Measurements from ENCODE around the gene NUMB. TPM values are rescaled to one million over a fixed set of nuclear protein-coding genes. Genes with fewer than 3 reads are reported as not detected.
A peak's percentile ranks its signal among the peaks of the same experiment; 100 is the strongest.
"Not testable (repeated sequence)": the region's sequence is repeated elsewhere in the genome, so short reads cannot be mapped to it uniquely, and the experiment has no call there.

The NUMB gene
- total RNA-seq, 1 donor from 2014 or later: 53.4 TPM

- DNase-seq (ENCODE audit: low spot score): no peak
- no peaks in the 10 kb centered on the region for H3K27me3 Mint-ChIP-seq (ENCODE audit: insufficient read depth)
- H3K4me3 Mint-ChIP-seq: no peak overlapping the region
- peaks cover 4% of the 10 kb centered on the region for H3K36me3 Mint-ChIP-seq (ENCODE audit: low read depth)
- intact Hi-C loops (cut with micrococcal nuclease): no loop called here
- no peaks in the 10 kb centered on the region for H3K9me3 Mint-ChIP-seq
- no peaks in the 10 kb centered on the region for H3K4me1 Mint-ChIP-seq (ENCODE audit: low read depth)
- H3K27ac Mint-ChIP-seq: no peak overlapping the region
These were observed 92.6 kb downstream of the NUMB start for GRCh38 chr14:73365727-73366126.

GRCh38 chr14:73364559-73364958, 93.8 kb downstream of the NUMB start:
- intact Hi-C loops (cut with micrococcal nuclease): no loop called here
- DNase-seq (ENCODE audit: low spot score): no peak
- no peak overlapping the region for H3K27ac Mint-ChIP-seq
- H3K36me3 Mint-ChIP-seq (ENCODE audit: low read depth): peaks cover 4% of the 10 kb centered on the region
- H3K9me3 Mint-ChIP-seq: no peaks in the 10 kb centered on the region
- H3K4me3 Mint-ChIP-seq: no peak overlapping the region
- H3K4me1 Mint-ChIP-seq (ENCODE audit: low read depth): no peaks in the 10 kb centered on the region
- H3K27me3 Mint-ChIP-seq (ENCODE audit: insufficient read depth): no peaks in the 10 kb centered on the region

- intact Hi-C loops (cut with micrococcal nuclease): no loop called here
- Mint-ChIP-seq H3K4me3 (no peak overlapping the region), H3K27ac (no peak overlapping the region), H3K27me3 (ENCODE audit: insufficient read depth) (no peaks in the 10 kb centered on the region), H3K36me3 (ENCODE audit: low read depth) (peaks cover 5% of the 10 kb centered on the region), H3K9me3 (no peaks in the 10 kb centered on the region), H3K4me1 (ENCODE audit: low read depth) (no peaks in the 10 kb centered on the region)
- DNase-seq (ENCODE audit: low spot score): no peak
These were observed 98.9 kb downstream of the NUMB start for GRCh38 chr14:73359445-73359844.

GRCh38 chr14:73358187-73358586, 100.2 kb downstream of the NUMB start:
- intact Hi-C loops (cut with micrococcal nuclease): no loop called here
- Mint-ChIP-seq H3K9me3 (no peaks in the 10 kb centered on the region), H3K4me1 (ENCODE audit: low read depth) (no peaks in the 10 kb centered on the region), H3K27me3 (ENCODE audit: insufficient read depth) (no peaks in the 10 kb centered on the region), H3K27ac (no peak overlapping the region), H3K36me3 (ENCODE audit: low read depth) (peaks cover 3% of the 10 kb centered on the region), H3K4me3 (no peak overlapping the region)
- no peak for DNase-seq (ENCODE audit: low spot score)

GRCh38 chr14:73349091-73349490, 109.3 kb downstream of the NUMB start:
- H3K4me3 Mint-ChIP-seq; H3K4me1 Mint-ChIP-seq (ENCODE audit: low read depth); DNase-seq (ENCODE audit: low spot score); H3K36me3 Mint-ChIP-seq (ENCODE audit: low read depth); H3K9me3 Mint-ChIP-seq; H3K27ac Mint-ChIP-seq; intact Hi-C loops (cut with micrococcal nuclease); H3K27me3 Mint-ChIP-seq (ENCODE audit: insufficient read depth): not testable (repeated sequence)

GRCh38 chr14:73344319-73344718, 114.0 kb downstream of the NUMB start:
- no peaks in the 10 kb centered on the region for H3K9me3 Mint-ChIP-seq
- intact Hi-C loops (cut with micrococcal nuclease): no loop called here
- no peak overlapping the region for H3K4me3 Mint-ChIP-seq
- DNase-seq (ENCODE audit: low spot score): no peak
- H3K36me3 Mint-ChIP-seq (ENCODE audit: low read depth): no peaks in the 10 kb centered on the region
- no peaks in the 10 kb centered on the region for H3K4me1 Mint-ChIP-seq (ENCODE audit: low read depth)
- no peak overlapping the region for H3K27ac Mint-ChIP-seq
- no peaks in the 10 kb centered on the region for H3K27me3 Mint-ChIP-seq (ENCODE audit: insufficient read depth)

GRCh38 chr14:73342670-73343069, 115.7 kb downstream of the NUMB start:
- H3K4me3 Mint-ChIP-seq: no peak overlapping the region
- DNase-seq (ENCODE audit: low spot score): no peak
- peaks cover 3% of the 10 kb centered on the region for H3K36me3 Mint-ChIP-seq (ENCODE audit: low read depth)
- H3K4me1 Mint-ChIP-seq (ENCODE audit: low read depth): peaks cover 6% of the 10 kb centered on the region
- intact Hi-C loops (cut with micrococcal nuclease): no loop called here
- no peaks in the 10 kb centered on the region for H3K9me3 Mint-ChIP-seq
- no peak overlapping the region for H3K27ac Mint-ChIP-seq
- no peaks in the 10 kb centered on the region for H3K27me3 Mint-ChIP-seq (ENCODE audit: insufficient read depth)

GRCh38 chr14:73339846-73340595, 118.3 kb downstream of the NUMB start:
- Mint-ChIP-seq H3K27ac (no peak overlapping the region), H3K27me3 (ENCODE audit: insufficient read depth) (no peaks in the 10 kb centered on the region)
- intact Hi-C loops (cut with micrococcal nuclease): no loop called here

GRCh38 chr14:73339206-73339605, 119.1 kb downstream of the NUMB start:
- H3K4me1 Mint-ChIP-seq (ENCODE audit: low read depth): peaks cover 6% of the 10 kb centered on the region
- no peak overlapping the region for H3K27ac Mint-ChIP-seq
- intact Hi-C loops (cut with micrococcal nuclease): no loop called here

More at GRCh38 chr14:73339846-73340595, 118.3 kb downstream of the NUMB start:
- no peaks in the 10 kb centered on the region for H3K9me3 Mint-ChIP-seq
- DNase-seq (ENCODE audit: low spot score): no peak
- H3K4me1 Mint-ChIP-seq (ENCODE audit: low read depth): peaks cover 6% of the 10 kb centered on the region
- H3K36me3 Mint-ChIP-seq (ENCODE audit: low read depth): peaks cover 4% of the 10 kb centered on the region
- no peak overlapping the region for H3K4me3 Mint-ChIP-seq

GRCh38 chr14:73338551-73338950, 119.8 kb downstream of the NUMB start:
- no peak overlapping the region for H3K4me3 Mint-ChIP-seq
- no peak for DNase-seq (ENCODE audit: low spot score)
- peaks cover 6% of the 10 kb centered on the region for H3K4me1 Mint-ChIP-seq (ENCODE audit: low read depth)
- no peak overlapping the region for H3K27ac Mint-ChIP-seq
- no peaks in the 10 kb centered on the region for H3K27me3 Mint-ChIP-seq (ENCODE audit: insufficient read depth)
- H3K9me3 Mint-ChIP-seq: no peaks in the 10 kb centered on the region
- H3K36me3 Mint-ChIP-seq (ENCODE audit: low read depth): peaks cover 4% of the 10 kb centered on the region
- intact Hi-C loops (cut with micrococcal nuclease): no loop called here

More at GRCh38 chr14:73339206-73339605, 119.1 kb downstream of the NUMB start:
- peaks cover 4% of the 10 kb centered on the region for H3K36me3 Mint-ChIP-seq (ENCODE audit: low read depth)
- no peaks in the 10 kb centered on the region for H3K27me3 Mint-ChIP-seq (ENCODE audit: insufficient read depth)
- no peak overlapping the region for H3K4me3 Mint-ChIP-seq
- no peaks in the 10 kb centered on the region for H3K9me3 Mint-ChIP-seq
- DNase-seq (ENCODE audit: low spot score): no peak

- Mint-ChIP-seq H3K36me3 (ENCODE audit: low read depth) (peaks cover 2% of the 10 kb centered on the region), H3K27me3 (ENCODE audit: insufficient read depth) (no peaks in the 10 kb centered on the region), H3K4me3 (no peak overlapping the region), H3K27ac (no peak overlapping the region), H3K4me1 (ENCODE audit: low read depth) (peaks cover under 1% of the 10 kb centered on the region), H3K9me3 (no peaks in the 10 kb centered on the region)
- intact Hi-C loops (cut with micrococcal nuclease): no loop called here
- no peak for DNase-seq (ENCODE audit: low spot score)
These were observed 125.3 kb downstream of the NUMB start for GRCh38 chr14:73333031-73333430.

- peak overlapping the region; percentile 19 for H3K4me3 Mint-ChIP-seq
- DNase-seq (ENCODE audit: low spot score): no peak
These were observed 132.6 kb downstream of the NUMB start for GRCh38 chr14:73325630-73326299.

GRCh38 chr14:73325063-73325462, 133.3 kb downstream of the NUMB start:
- Mint-ChIP-seq H3K27me3 (ENCODE audit: insufficient read depth) (no peaks in the 10 kb centered on the region), H3K27ac (no peak overlapping the region), H3K4me1 (ENCODE audit: low read depth) (peaks cover 32% of the 10 kb centered on the region), H3K4me3 (no peak overlapping the region), H3K9me3 (no peaks in the 10 kb centered on the region), H3K36me3 (ENCODE audit: low read depth) (peaks cover 1% of the 10 kb centered on the region)
- intact Hi-C loops (cut with micrococcal nuclease): no loop called here
- no peak for DNase-seq (ENCODE audit: low spot score)

More at GRCh38 chr14:73325630-73326299, 132.6 kb downstream of the NUMB start:
- H3K27me3 Mint-ChIP-seq (ENCODE audit: insufficient read depth): no peaks in the 10 kb centered on the region
- H3K36me3 Mint-ChIP-seq (ENCODE audit: low read depth): peaks cover 1% of the 10 kb centered on the region
- intact Hi-C loops (cut with micrococcal nuclease): no loop called here
- H3K27ac Mint-ChIP-seq: peak overlapping the region; percentile 56
- peaks cover 32% of the 10 kb centered on the region for H3K4me1 Mint-ChIP-seq (ENCODE audit: low read depth)
- H3K9me3 Mint-ChIP-seq: no peaks in the 10 kb centered on the region
